ENCODE data around the gene ACAP2. TPM values are rescaled to one million over a fixed set of nuclear protein-coding genes. Genes with fewer than 3 reads are reported as not detected.

Gene ACAP2
- total RNA-seq, 1 donor: 91.1 TPM

DNA sequence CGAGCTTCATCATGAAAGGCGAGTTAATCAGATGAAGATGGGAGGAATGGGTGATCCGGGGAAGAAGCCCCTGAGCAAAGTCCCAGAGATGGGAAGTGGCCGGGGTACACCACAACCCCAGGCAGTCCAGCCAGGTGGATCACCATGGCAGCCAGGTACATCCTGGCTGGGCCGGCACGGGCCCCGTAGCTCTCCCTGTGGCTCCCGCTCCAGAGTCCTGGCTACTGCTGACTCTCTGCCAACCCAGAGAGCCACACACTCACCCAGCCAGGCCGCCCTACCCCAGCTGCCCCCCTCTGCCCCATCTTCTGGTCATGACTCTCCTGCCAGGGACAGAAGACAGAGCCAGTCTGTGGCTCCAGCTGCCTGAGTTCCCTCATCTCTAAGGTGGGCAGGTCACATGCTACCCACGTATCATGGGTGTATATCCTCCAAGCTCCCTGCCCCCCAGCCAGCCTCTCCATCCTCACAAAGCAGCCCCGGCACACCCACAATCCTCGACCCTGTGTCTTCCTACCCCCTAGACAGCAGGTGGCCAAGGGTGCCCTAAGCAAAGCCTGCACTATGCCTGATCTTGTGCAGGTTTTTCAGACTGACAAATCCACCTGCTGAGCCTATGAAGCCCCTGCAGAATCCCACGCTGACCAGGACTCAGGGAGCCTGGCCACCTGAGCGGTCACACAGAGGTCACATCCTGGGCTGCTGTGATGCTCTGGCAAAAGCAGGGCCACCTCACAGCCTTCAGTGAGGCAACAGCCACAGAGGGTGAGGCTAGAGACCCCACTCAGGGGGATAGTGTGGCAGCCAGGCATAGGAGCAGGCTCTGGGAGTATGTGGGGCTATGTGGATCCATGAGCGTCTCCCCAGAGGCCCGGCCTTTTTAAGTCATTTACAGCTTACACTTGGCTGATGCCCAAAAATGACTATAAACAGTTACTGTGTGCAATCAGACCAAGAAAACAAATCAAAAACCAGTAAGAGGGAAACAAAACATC, 185.1 kb downstream of the ACAP2 start:
- no peak overlapping the region for H3K4me3 ChIP-seq (ENCODE audit: low read depth, low read length)
- TF ChIP-seq, protein P1, sequence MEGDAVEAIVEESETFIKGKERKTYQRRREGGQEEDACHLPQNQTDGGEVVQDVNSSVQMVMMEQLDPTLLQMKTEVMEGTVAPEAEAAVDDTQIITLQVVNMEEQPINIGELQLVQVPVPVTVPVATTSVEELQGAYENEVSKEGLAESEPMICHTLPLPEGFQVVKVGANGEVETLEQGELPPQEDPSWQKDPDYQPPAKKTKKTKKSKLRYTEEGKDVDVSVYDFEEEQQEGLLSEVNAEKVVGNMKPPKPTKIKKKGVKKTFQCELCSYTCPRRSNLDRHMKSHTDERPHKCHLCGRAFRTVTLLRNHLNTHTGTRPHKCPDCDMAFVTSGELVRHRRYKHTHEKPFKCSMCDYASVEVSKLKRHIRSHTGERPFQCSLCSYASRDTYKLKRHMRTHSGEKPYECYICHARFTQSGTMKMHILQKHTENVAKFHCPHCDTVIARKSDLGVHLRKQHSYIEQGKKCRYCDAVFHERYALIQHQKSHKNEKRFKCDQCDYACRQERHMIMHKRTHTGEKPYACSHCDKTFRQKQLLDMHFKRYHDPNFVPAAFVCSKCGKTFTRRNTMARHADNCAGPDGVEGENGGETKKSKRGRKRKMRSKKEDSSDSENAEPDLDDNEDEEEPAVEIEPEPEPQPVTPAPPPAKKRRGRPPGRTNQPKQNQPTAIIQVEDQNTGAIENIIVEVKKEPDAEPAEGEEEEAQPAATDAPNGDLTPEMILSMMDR (IDR thresholded peaks at IDR 0.05; ENCODE audit: insufficient read depth, low read depth, low read length): no peak
- DNase-seq (ENCODE audit: low read depth): peak; percentile 62

DNA sequence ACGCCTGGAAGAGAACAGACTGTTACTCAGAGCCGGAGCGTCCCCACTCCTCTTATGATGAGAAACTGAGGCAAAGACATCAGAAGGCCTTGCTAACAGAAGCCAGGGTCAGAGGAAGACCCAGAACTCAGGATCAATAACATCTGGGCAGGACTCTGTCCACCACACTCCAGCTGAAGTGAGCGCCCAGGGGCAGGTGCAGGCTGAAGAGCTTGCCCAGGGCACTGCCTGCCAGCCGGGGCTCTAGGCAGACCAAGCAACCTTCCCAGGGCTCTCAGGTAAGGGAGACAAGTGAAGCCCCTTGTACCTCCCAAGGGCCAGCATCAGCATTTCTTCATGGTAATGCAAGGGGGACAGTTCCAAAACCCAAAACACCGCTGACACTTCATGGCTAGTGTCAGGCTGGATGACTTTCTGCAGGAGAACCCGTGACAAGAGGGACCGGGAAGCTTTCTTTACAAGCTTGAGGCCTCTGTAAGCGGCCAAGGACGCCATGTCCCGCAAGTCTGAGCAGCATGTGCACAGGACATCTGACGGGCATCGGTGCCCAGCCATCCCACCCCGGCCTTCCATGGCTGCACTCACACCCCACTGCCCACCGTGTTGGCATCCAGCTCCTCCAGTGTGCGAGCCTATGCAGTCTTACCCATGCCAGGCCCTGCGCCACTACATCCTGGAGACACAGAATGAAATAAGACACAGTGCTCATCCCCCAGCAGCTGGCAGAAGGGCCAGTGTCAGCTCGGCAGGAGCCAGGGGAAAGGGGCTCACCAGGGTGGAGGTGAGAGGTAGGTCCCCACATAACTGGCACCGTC, 186.0 kb downstream of the ACAP2 start:
- DNase-seq (ENCODE audit: low read depth): no peak
- no peak overlapping the region for H3K4me3 ChIP-seq (ENCODE audit: low read depth, low read length)
- TF ChIP-seq, protein P1 (IDR thresholded peaks at IDR 0.05; ENCODE audit: insufficient read depth, low read depth, low read length): no peak

DNA sequence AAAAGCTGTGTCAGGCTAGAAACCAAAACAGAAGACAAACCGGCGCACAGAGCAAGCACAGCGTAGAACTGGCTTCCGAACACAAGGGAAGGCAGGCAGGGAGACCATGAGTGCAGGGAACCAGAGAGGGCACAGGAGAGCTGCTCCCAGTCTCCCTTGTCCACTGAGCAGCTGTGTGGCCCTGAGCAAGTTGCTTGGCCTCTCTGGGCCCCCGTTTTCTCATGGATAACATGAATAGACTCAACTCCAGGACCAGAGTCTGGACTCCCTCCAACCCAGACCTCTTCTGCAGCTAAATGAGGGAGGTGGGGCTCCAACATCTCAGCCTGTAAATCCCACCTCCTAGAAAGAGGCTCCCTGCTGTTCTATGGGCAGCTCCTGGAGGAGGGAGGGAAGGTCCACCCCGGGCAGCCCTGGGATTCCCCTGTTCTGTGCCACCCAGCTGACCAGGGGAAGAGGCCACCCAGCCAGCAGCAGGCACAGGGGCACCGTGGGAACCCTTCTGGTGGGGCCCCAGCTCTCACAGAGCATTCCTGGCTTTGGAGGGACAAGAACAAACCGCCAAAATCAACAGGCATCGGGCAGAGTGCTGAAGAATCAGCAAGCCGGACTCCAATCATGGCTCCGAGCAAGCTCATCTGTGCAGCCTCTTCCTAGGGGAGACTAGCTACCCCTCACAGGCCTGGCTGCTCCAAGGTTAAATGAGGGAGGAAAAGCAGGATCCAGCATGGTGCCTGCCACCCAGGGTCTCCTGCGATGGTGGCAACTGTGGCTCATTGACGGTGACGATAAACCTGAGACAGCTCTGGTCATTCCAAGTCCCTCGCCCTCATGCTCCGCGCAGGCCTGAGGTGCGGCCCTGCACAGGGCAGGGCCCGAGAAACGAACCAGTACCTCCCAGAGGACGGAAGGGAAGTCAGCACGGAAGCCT, 187.0 kb downstream of the ACAP2 start:
- TF ChIP-seq, protein P1 (IDR thresholded peaks at IDR 0.05; ENCODE audit: insufficient read depth, low read depth, low read length): no peak
- DNase-seq (ENCODE audit: low read depth): no peak
- H3K4me3 ChIP-seq (ENCODE audit: low read depth, low read length): no peak overlapping the region

DNA sequence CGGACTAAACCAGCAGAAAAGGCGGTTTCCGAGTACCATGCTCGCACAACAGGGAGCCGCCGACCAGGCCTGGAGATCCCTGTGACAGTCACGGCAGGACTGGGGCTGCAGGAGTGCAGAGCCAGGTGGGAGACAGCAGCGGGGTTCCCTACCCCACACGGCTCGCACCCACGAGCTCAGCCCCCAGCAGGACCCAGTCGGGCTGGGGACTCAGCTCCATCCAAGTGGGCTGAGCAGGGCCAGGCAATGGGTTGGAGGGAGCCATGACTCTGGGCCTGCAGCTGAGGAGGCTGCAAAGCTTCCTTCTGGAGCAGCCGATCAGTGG, 187.7 kb downstream of the ACAP2 start:
- no peak overlapping the region for H3K4me3 ChIP-seq (ENCODE audit: low read depth, low read length)
- no peak for DNase-seq (ENCODE audit: low read depth)
- TF ChIP-seq, protein P1 (IDR thresholded peaks at IDR 0.05; ENCODE audit: insufficient read depth, low read depth, low read length): no peak

DNA sequence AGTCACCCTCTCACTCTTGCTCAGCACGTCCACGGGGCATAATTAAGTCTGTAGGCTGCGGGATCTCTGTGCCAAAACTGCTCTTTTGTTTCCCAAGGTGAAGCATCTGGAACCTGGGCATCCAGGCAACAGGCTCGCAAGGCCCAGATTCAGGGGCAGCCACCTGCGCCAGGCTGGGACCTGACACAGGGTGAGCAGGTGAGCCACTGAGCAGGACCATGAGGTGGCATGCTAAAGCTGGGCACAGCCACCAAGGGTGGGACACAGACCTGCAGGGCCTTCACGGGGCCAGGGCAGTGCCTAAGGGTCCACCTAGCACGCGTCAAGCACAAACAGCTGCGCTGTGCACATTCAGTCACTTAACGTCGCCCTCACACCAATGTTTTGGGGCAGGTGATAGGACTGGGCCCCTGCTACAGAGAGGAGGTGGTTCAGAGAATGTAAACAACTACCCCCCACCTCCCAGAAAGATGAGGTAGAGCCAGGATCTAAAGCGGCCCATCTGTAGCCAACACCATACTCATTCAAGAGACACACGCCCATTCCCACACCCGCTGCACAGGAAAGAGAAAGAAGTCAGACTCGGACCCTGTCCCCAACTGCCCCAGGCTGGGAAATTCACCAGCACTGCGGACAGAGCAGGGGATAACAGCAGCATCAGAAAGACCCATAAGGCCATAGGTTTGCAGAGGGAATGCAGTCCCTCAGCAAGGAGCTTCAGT, 188.2 kb downstream of the ACAP2 start:
- TF ChIP-seq, protein P1 (IDR thresholded peaks at IDR 0.05; ENCODE audit: insufficient read depth, low read depth, low read length): no peak
- H3K4me3 ChIP-seq (ENCODE audit: low read depth, low read length): no peak overlapping the region
- no peak for DNase-seq (ENCODE audit: low read depth)

All from fibroblast of villous mesenchyme (primary cell).